RCC 7860 (cell line): Measurements from ENCODE around the gene SETD2.

Experiments
- DNase-seq: peaks from one replicate; pipeline ENCODE4 v3.0.0-alpha.2; 2015; ENCODE audit warnings: low spot score
- FAIRE-seq: peaks from 2 replicates; lab custom pipeline; 2012; peaks lifted over from hg19 to GRCh38; lab: Jason Lieb, UNC

Gene SETD2

GRCh38 chr3:46970391-46971091, 193.4 kb downstream of the SETD2 start:
- peak; percentile 89 for FAIRE-seq
- DNase-seq: peak; percentile 57

- no peak for DNase-seq
- FAIRE-seq: no peak
Observed at GRCh38 chr3:46968783-46969428, 195.0 kb downstream of the SETD2 start.

- DNase-seq: no peak
- no peak for FAIRE-seq
Observed at GRCh38 chr3:46966811-46967210, 197.1 kb downstream of the SETD2 start.
